Peyer's patch (tissue), 4 donors: ENCODE measurements around the gene PRKCI. TPM values are rescaled to one million over a fixed set of nuclear protein-coding genes. Genes with fewer than 3 reads are reported as not detected.
"Not testable (repeated sequence)": the region's sequence is repeated elsewhere in the genome, so short reads cannot be mapped to it uniquely, and the experiment has no call there.

Experiments used
- DNase-seq, 3 donors: peaks; one replicate each; pipeline ENCODE4 v3.0.0-alpha.2; 2017 to 2019
- H3K27ac ChIP-seq, 4 donors: fragments of 200-600 bp; sonication (generic); one replicate each; pipeline ENCODE4 v1.5.1; 2016 to 2019
- H3K27me3 ChIP-seq, 2 donors: fragments of 200-600 bp; sonication (generic); one replicate each; pipeline ENCODE4 v1.5.1; 2019
- H3K36me3 ChIP-seq, 3 donors: fragments of 200-600 bp; sonication (generic); one replicate each; pipeline ENCODE4 v1.5.1; 2016 to 2019
- H3K4me1 ChIP-seq, 4 donors: fragments of 200-600 bp; sonication (generic); one replicate each; pipeline ENCODE4 v1.5.1; 2016 to 2019
- H3K4me3 ChIP-seq, 4 donors: fragments of 200-600 bp; sonication (generic); 1 replicate in 3 of 4; 2 replicates in 1 of 4; pipeline ENCODE4 v1.5.1; 2016 to 2019; ENCODE audit warnings: mild to moderate bottlenecking in 1 of 4
- H3K9me3 ChIP-seq, 4 donors: fragments of 200-600 bp; sonication (generic); one replicate each; pipeline ENCODE4 v1.5.1; 2016 to 2019; ENCODE audit warnings: mild to moderate bottlenecking in 1 of 4
- CTCF ChIP-seq, 6 experiments: fragments of 450-650 bp in 4 of 6; fragments of 200-600 bp in 2 of 6; sonication (generic) in 1 of 6; IDR thresholded peaks; one replicate each; pipeline ENCODE4 v1.5.1; 2017 to 2019; ENCODE audit warnings: antibody characterized with exemption in 6 of 6, mild to moderate bottlenecking in 3 of 6, moderate library complexity in 1 of 6
- POLR2A ChIP-seq, 2 donors: fragments of 450-650 bp; IDR thresholded peaks; one replicate each; pipeline ENCODE4 v1.5.1; 2017; ENCODE audit warnings: antibody characterized with exemption in 2 of 2, mild to moderate bottlenecking in 2 of 2, moderate library complexity in 2 of 2
- total RNA-seq, 4 donors: library from RNA; depleted of rRNA; stranded (reverse); fragments of >200 nt; gene quantifications; one replicate each; pipeline ENCODE4 v1.1.0, GENCODE V29; 2016

PRKCI gene
- total RNA-seq, 4 donors from 2014 or later = 22.1 to 50.3 (median 43.5) TPM

- H3K4me3 ChIP-seq = no peak overlapping the region
- no peaks in the 10 kb centered on the region for H3K27me3 ChIP-seq
- H3K27ac ChIP-seq = no peak overlapping the region
Measured at GRCh38 chr3:170337420-170337819, 115.2 kb downstream of the PRKCI start.

GRCh38 chr3:170338690-170339340 lies 116.6 kb downstream of the PRKCI start:
- Histone ChIP-seq H3K4me1 (no peaks in the 10 kb centered on the region), H3K27ac (no peak overlapping the region), H3K9me3 (no peaks in the 10 kb centered on the region), H3K36me3 (no peaks in the 10 kb centered on the region), H3K27me3 (no peaks in the 10 kb centered on the region), H3K4me3 (no peak overlapping the region)
- no peak for DNase-seq
- TF ChIP-seq POLR2A (IDR thresholded peaks at IDR 0.05) = no peak
- TF ChIP-seq CTCF (IDR thresholded peaks at IDR 0.05) = no peak

More at GRCh38 chr3:170337420-170337819, 115.2 kb downstream of the PRKCI start:
- DNase-seq = no peak
- Histone ChIP-seq H3K4me1 (no peaks in the 10 kb centered on the region), H3K36me3 (no peaks in the 10 kb centered on the region), H3K9me3 (no peaks in the 10 kb centered on the region)
- TF ChIP-seq CTCF (IDR thresholded peaks at IDR 0.05) = no peak
- no peak for TF ChIP-seq POLR2A (IDR thresholded peaks at IDR 0.05)

GRCh38 chr3:170342273-170342672 lies 120.0 kb downstream of the PRKCI start:
- not testable (repeated sequence) for DNase-seq, H3K4me1 ChIP-seq, H3K27ac ChIP-seq, H3K36me3 ChIP-seq, H3K27me3 ChIP-seq, H3K4me3 ChIP-seq, H3K9me3 ChIP-seq

- not testable (repeated sequence) for H3K9me3 ChIP-seq, DNase-seq, H3K27me3 ChIP-seq, H3K4me3 ChIP-seq, H3K4me1 ChIP-seq, H3K27ac ChIP-seq, H3K36me3 ChIP-seq
Measured at GRCh38 chr3:170343859-170344258, 121.6 kb downstream of the PRKCI start.

GRCh38 chr3:170344971-170345370 lies 122.7 kb downstream of the PRKCI start:
- Histone ChIP-seq H3K27me3 (no peaks in the 10 kb centered on the region), H3K36me3 (no peaks in the 10 kb centered on the region), H3K27ac (no peak overlapping the region), H3K9me3 (no peaks in the 10 kb centered on the region), H3K4me3 (no peak overlapping the region), H3K4me1 (peaks cover 0 to 8% (median 2%) of the 10 kb centered on the region in 4 donors)
- TF ChIP-seq CTCF (IDR thresholded peaks at IDR 0.05) (no peak), POLR2A (IDR thresholded peaks at IDR 0.05) (no peak)
- DNase-seq = no peak

GRCh38 chr3:170346481-170347392 lies 124.5 kb downstream of the PRKCI start:
- H3K9me3 ChIP-seq = no peaks in the 10 kb centered on the region
- no peaks in the 10 kb centered on the region for H3K27me3 ChIP-seq
- TF ChIP-seq CTCF (IDR thresholded peaks at IDR 0.05) (no peak), POLR2A (IDR thresholded peaks at IDR 0.05) (no peak)
- peaks cover 0 to 8% (median 2%) of the 10 kb centered on the region in 4 donors for H3K4me1 ChIP-seq
- H3K4me3 ChIP-seq = no peak overlapping the region
- no peak overlapping the region for H3K27ac ChIP-seq
- H3K36me3 ChIP-seq = no peaks in the 10 kb centered on the region
- DNase-seq = no peak
